ENCODE data around the gene POFUT1.
"Not testable (repeated sequence)": the region's sequence is repeated elsewhere in the genome, so short reads cannot be mapped to it uniquely, and the experiment has no call there.

- peak; percentile 33; the same call in 1 of the 2 replicates for TF ChIP-seq CTCF (conservative IDR thresholded peaks at IDR 0.05; ENCODE audit: low read depth, low read length)
- TF ChIP-seq EZH2 (IDR thresholded peaks at IDR 0.05; ENCODE audit: low read length, unreplicated experiment) = not testable (repeated sequence)
These were observed 10.5 kb upstream of the POFUT1 start for GRCh38 chr20:32197136-32197535.
